Sigmoid colon (tissue), 7 donors: ENCODE data around the gene FCHSD2. TPM values are rescaled to one million over a fixed set of nuclear protein-coding genes. Genes with fewer than 3 reads are reported as not detected.

Source experiments
- DNase-seq: peaks from one replicate; pipeline ENCODE4 v3.0.0-alpha.2; 2019
- H3K27ac ChIP-seq, 4 donors: fragments of 200-600 bp; sonication (generic); one replicate each; pipeline ENCODE4 v1.5.1; 2016 to 2019; ENCODE audit warnings: mild to moderate bottlenecking in 1 of 4
- H3K27me3 ChIP-seq, 3 donors: fragments of 200-600 bp; sonication (generic); one replicate each; pipeline ENCODE4 v1.5.1; 2019; ENCODE audit warnings: mild to moderate bottlenecking in 1 of 3
- H3K36me3 ChIP-seq, 4 donors: fragments of 200-600 bp; sonication (generic); one replicate each; pipeline ENCODE4 v1.5.1; 2016 to 2019
- H3K4me1 ChIP-seq, 4 donors: fragments of 200-600 bp; sonication (generic); one replicate each; pipeline ENCODE4 v1.5.1; 2017 to 2019
- H3K4me3 ChIP-seq, 4 donors: fragments of 200-600 bp; sonication (generic); one replicate each; pipeline ENCODE4 v1.5.1; 2017 to 2019; ENCODE audit warnings: mild to moderate bottlenecking in 2 of 4, moderate library complexity in 1 of 4
- H3K9me3 ChIP-seq, 4 donors: fragments of 200-600 bp in 3 of 4; sonication (generic) in 3 of 4; one replicate each; pipeline versions ENCODE4 v1.5.1 to v1.6.1; 2013 to 2019
- EP300 ChIP-seq, 4 donors: sonication (generic); formaldehyde crosslinking; IDR thresholded peaks; one replicate each; pipeline ENCODE4 v1.6.1; 2017; ENCODE audit warnings: antibody characterized with exemption in 4 of 4
- POLR2A ChIP-seq, 2 donors: fragments of 450-650 bp; IDR thresholded peaks; one replicate each; pipeline ENCODE4 v1.6.1; 2016; ENCODE audit warnings: antibody characterized with exemption in 2 of 2, mild to moderate bottlenecking in 2 of 2, moderate library complexity in 2 of 2
- POLR2AphosphoS5 ChIP-seq, 4 donors: sonication (generic); formaldehyde crosslinking; IDR thresholded peaks; one replicate each; pipeline ENCODE4 v1.6.1; 2017; ENCODE audit warnings: antibody characterized with exemption in 4 of 4
- WGBS, 2 donors: extraction: QIAGEN DNeasy Blood & Tissue Kit; methylation state at CpG; one replicate each; pipeline ENCODE4 v1.1.7; 2013; 5-methylcytosine and 5-hydroxymethylcytosine counted together
- intact Hi-C: fragments of 100-400 bp; cut with DNase I; formaldehyde crosslinking; loops from one replicate; pipeline ENCODE4 v1.15.1; 2023
- polyA plus RNA-seq, 3 donors: library from polyadenylated mRNA; stranded (reverse); fragments of 200-250 nt; gene quantifications; one replicate each; pipeline ENCODE4 v1.2.3, GENCODE V29; 2013
- total RNA-seq, 4 donors: library from RNA; depleted of rRNA; stranded (reverse); fragments of >200 nt; gene quantifications; one replicate each; pipeline ENCODE4 v1.1.0, GENCODE V29; 2016
- TF ChIP-seq, protein P1 (sequence below), 4 experiments: fragments of 450-650 bp in 3 of 4; fragments of 200-600 bp in 1 of 4; IDR thresholded peaks; one replicate each; pipeline ENCODE4 v1.5.1; 2016 to 2019; ENCODE audit warnings: antibody characterized with exemption in 4 of 4, mild to moderate bottlenecking in 3 of 4, moderate library complexity in 2 of 4
- donor health status: healthy with polysubstance abuse.
- donor health status: Bipolar disorder and iron deficiency.
- donor health status: healthy.

The FCHSD2 gene
- total and polyA plus RNA-seq, 7 donors, result 6.9 to 36.3 (median 18.6) TPM

GRCh38 chr11:73186294-73186850 lies 44.3 kb upstream of the FCHSD2 start:
- intact Hi-C loops, result loop anchor here (2.0 to 5.0 kb wide), 2 partner anchors 54 to 206 kb away; no protein-coding TSS in a partner anchor
- peak; percentile 32 for DNase-seq

GRCh38 chr11:73185680-73186293 lies 43.7 kb upstream of the FCHSD2 start:
- Histone ChIP-seq H3K27me3 (no peaks in the 10 kb centered on the region), H3K36me3 (no peaks in the 10 kb centered on the region), H3K4me1 (peaks cover 0 to 10% (median 5%) of the 10 kb centered on the region in 4 donors), H3K27ac (no peak overlapping the region), H3K9me3 (no peaks in the 10 kb centered on the region), H3K4me3 (no peak overlapping the region)
- intact Hi-C loops, result loop anchor here (2.0 to 5.0 kb wide), 3 partner anchors 55 to 207 kb away; no protein-coding TSS in a partner anchor
- TF ChIP-seq EP300 (IDR thresholded peaks at IDR 0.05) (no peak), POLR2A (IDR thresholded peaks at IDR 0.05) (no peak), POLR2AphosphoS5 (IDR thresholded peaks at IDR 0.05) (no peak)
- TF ChIP-seq, protein P1, sequence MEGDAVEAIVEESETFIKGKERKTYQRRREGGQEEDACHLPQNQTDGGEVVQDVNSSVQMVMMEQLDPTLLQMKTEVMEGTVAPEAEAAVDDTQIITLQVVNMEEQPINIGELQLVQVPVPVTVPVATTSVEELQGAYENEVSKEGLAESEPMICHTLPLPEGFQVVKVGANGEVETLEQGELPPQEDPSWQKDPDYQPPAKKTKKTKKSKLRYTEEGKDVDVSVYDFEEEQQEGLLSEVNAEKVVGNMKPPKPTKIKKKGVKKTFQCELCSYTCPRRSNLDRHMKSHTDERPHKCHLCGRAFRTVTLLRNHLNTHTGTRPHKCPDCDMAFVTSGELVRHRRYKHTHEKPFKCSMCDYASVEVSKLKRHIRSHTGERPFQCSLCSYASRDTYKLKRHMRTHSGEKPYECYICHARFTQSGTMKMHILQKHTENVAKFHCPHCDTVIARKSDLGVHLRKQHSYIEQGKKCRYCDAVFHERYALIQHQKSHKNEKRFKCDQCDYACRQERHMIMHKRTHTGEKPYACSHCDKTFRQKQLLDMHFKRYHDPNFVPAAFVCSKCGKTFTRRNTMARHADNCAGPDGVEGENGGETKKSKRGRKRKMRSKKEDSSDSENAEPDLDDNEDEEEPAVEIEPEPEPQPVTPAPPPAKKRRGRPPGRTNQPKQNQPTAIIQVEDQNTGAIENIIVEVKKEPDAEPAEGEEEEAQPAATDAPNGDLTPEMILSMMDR (IDR thresholded peaks at IDR 0.05), result no peak
- 71 to 74% methylated on average over 13 of the region's 13 CpGs for WGBS, 2 donors
- DNase-seq, result peak; percentile 49

More at GRCh38 chr11:73186294-73186850, 44.3 kb upstream of the FCHSD2 start:
- no peak for TF ChIP-seq EP300 (IDR thresholded peaks at IDR 0.05)
- no peak for TF ChIP-seq POLR2A (IDR thresholded peaks at IDR 0.05)
- no peak for TF ChIP-seq POLR2AphosphoS5 (IDR thresholded peaks at IDR 0.05)
- WGBS, 2 donors, result 73 to 78% methylated on average over 10 of the region's 10 CpGs
- Histone ChIP-seq H3K27me3 (no peaks in the 10 kb centered on the region), H3K27ac (no peak overlapping the region), H3K4me3 (no peak overlapping the region), H3K4me1 (peaks cover 0 to 10% (median 5%) of the 10 kb centered on the region in 4 donors), H3K36me3 (no peaks in the 10 kb centered on the region), H3K9me3 (no peaks in the 10 kb centered on the region)

GRCh38 chr11:73184953-73185671 lies 43.0 kb upstream of the FCHSD2 start:
- peak; percentile 71 for DNase-seq
- intact Hi-C loops, result loop anchor here (2.0 to 5.0 kb wide), 2 partner anchors 104 to 207 kb away; no protein-coding TSS in a partner anchor

DNA sequence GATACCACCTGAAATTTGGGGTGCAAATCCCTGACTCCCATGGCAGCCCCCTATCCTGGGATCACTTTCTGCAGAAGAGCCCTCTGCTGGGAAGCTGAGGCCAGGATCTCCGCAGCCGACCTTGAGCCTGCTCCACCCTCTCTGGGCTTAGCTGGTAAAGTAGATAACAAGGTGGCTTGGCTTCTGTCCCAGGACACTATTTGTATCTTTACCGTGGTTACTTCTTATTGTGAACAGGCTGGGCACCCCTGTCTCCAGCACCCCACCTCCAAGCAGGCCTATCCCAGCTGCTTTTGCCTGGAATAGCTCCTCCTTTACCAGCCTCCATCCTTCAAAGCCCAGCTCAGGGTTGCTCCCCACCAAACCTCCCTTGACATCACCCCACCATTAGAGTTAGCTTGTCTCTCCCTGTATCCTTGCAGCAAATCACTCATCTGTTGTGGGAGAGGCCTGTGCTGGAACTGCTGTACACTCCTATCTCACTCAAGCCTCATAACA lies 40.8 kb upstream of the FCHSD2 start:
- no peak overlapping the region for H3K4me3 ChIP-seq
- H3K36me3 ChIP-seq, result no peaks in the 10 kb centered on the region
- H3K4me1 ChIP-seq, result peaks cover 0 to 8% (median 5%) of the 10 kb centered on the region in 4 donors
- H3K27ac ChIP-seq, result no peak overlapping the region
- TF ChIP-seq POLR2AphosphoS5 (IDR thresholded peaks at IDR 0.05), result no peak
- no peak for TF ChIP-seq POLR2A (IDR thresholded peaks at IDR 0.05)
- TF ChIP-seq, protein P1 (IDR thresholded peaks at IDR 0.05), result no peak
- TF ChIP-seq EP300 (IDR thresholded peaks at IDR 0.05), result no peak
- 17 to 59% methylated on average over 3 of the region's 3 CpGs for WGBS, 2 donors
- H3K9me3 ChIP-seq, result no peaks in the 10 kb centered on the region
- peak; percentile 41 for DNase-seq
- H3K27me3 ChIP-seq, result no peaks in the 10 kb centered on the region
- intact Hi-C loops, result no loop called here

More at GRCh38 chr11:73184953-73185671, 43.0 kb upstream of the FCHSD2 start:
- Histone ChIP-seq H3K4me3 (no peak overlapping the region), H3K36me3 (no peaks in the 10 kb centered on the region), H3K27ac (no peak overlapping the region), H3K27me3 (no peaks in the 10 kb centered on the region), H3K9me3 (no peaks in the 10 kb centered on the region), H3K4me1 (peaks cover 0 to 10% (median 5%) of the 10 kb centered on the region in 4 donors)
- WGBS, 2 donors, result 28 to 33% methylated on average over 18 of the region's 18 CpGs
- TF ChIP-seq, protein P1 (IDR thresholded peaks at IDR 0.05), result peak; percentile 64 to 83 (median 79)
- no peak for TF ChIP-seq POLR2A (IDR thresholded peaks at IDR 0.05)

- Histone ChIP-seq H3K4me3 (no peak overlapping the region), H3K36me3 (no peaks in the 10 kb centered on the region), H3K27ac (no peak overlapping the region), H3K9me3 (no peaks in the 10 kb centered on the region), H3K27me3 (no peaks in the 10 kb centered on the region), H3K4me1 (peaks cover 0 to 15% (median 13%) of the 10 kb centered on the region in 4 donors)
- no peak for TF ChIP-seq POLR2AphosphoS5 (IDR thresholded peaks at IDR 0.05)
- TF ChIP-seq, protein P1 (IDR thresholded peaks at IDR 0.05), result no peak
- TF ChIP-seq EP300 (IDR thresholded peaks at IDR 0.05), result no peak
- no peak for TF ChIP-seq POLR2A (IDR thresholded peaks at IDR 0.05)
- 87 to 88% methylated on average over 4 of the region's 4 CpGs for WGBS, 2 donors
- DNase-seq, result peak; percentile 52
- intact Hi-C loops, result loop anchor here (1.0 to 5.0 kb wide), 4 partner anchors 36 to 454 kb away; partner anchors contain the start of gene FCHSD2
Observed at GRCh38 chr11:73178681-73179080, 36.6 kb upstream of the FCHSD2 start.
